ENCODE results near the gene C6orf118.

- TF ChIP-seq CTCF (IDR thresholded peaks at IDR 0.05) (peak in 2 of 4 experiments; percentile 16 to 27), POLR2AphosphoS5 (IDR thresholded peaks at IDR 0.05) (no peak), POLR2A (IDR thresholded peaks at IDR 0.05) (no peak)
These were observed 64.1 kb downstream of the C6orf118 start for GRCh38 chr6:165245287-165245686.

All from prostate gland (tissue), 2 donors.